ENCODE measurements around the gene CELF1. TPM values are rescaled to one million over a fixed set of nuclear protein-coding genes. Genes with fewer than 3 reads are reported as not detected.

CELF1 gene
- total and polyA plus RNA-seq, 10 of the 15 experiments (the other 5 are each of a cell fraction or from before 2014, with no cell fraction given) = 35.3 to 128 (median 85.7) TPM

DNA sequence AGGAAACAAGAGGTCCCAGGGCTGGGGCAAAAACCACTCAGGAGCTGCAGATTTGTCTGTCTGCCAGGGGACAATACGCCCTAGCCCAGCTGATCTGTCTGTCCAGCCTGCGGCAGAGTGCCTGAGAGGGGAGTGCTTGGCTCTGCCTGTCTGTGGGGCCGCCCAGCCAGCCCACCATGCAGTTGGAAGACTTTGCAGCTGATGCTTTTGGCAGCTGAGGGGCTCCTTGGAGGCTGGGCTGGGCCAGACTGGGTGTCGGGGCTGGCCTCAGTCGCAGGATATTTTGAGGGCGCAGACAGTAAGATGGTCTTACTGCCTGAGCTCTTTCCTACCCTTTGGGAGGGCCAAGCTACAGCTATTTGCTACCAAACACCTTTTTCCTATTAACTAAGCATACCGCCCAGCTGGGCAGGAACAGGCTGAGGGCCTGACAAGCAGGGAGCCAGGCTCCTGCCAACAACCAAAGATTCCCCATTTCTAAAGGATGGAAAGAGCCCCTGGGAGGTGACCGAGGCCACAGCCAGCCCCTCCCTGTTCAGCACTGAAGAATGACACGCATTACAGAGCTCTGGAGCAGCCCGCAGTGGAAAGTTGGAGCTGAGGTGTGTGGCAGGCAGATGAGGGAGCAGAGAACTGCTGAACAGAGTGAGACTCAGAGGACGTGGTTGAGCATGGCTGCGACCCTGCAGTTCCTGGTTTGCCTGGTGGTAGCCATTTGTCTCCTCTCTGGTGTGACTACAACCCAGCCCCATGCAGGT, 33.3 kb upstream of the CELF1 start, which contains the start of gene FAM180B:
FAM180B (plus strand) TSS at position 581 of the 758 bp plus-strand sequence; CDS start at position 672, 91 bp downstream.
- no peaks in the 10 kb centered on the region for H4K20me1 ChIP-seq (ENCODE audit: control insufficient read depth, insufficient read depth)
- DNase-seq (ENCODE audit: low read depth, low spot score) (no peak), ATAC-seq (no peak; the same call in 2 of the 3 replicates), FAIRE-seq (no peak)
- in situ Hi-C loops (cut with MboI) = no loop called here
- H3K36me3 ChIP-seq (ENCODE audit: control insufficient read depth in 2 of 2, insufficient read depth in 2 of 2, low read length in 1 of 2) = peaks cover 7 to 22% of the 10 kb centered on the region in 2 experiments
- H3K27ac ChIP-seq (ENCODE audit: control insufficient read depth, insufficient read depth) = no peak within 1 kb of the TSS
- ChIA-PET POLR2A (no interaction called here), CTCF (no interaction called here), RAD21 (ENCODE audit: unreplicated experiment) (no interaction called here), SMC1A (ENCODE audit: uncharacterized antibody, unreplicated experiment) (interaction anchor here (1.7 kb wide), 1 partner anchor 9 kb away, joined by 4 read pairs; no protein-coding TSS in a partner anchor)
- TF ChIP-seq, protein P1, sequence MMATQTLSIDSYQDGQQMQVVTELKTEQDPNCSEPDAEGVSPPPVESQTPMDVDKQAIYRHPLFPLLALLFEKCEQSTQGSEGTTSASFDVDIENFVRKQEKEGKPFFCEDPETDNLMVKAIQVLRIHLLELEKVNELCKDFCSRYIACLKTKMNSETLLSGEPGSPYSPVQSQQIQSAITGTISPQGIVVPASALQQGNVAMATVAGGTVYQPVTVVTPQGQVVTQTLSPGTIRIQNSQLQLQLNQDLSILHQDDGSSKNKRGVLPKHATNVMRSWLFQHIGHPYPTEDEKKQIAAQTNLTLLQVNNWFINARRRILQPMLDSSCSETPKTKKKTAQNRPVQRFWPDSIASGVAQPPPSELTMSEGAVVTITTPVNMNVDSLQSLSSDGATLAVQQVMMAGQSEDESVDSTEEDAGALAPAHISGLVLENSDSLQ (IDR thresholded peaks at IDR 0.05) = no peak
- TF ChIP-seq CBFB (IDR thresholded peaks at IDR 0.05; ENCODE audit: low read depth) = no peak
- no peak for TF ChIP-seq SUPT20H (IDR thresholded peaks at IDR 0.05; ENCODE audit: borderline replicate concordance, control insufficient read depth, low read depth, low read length)
- TF ChIP-seq BCL11A (IDR thresholded peaks at IDR 0.05; ENCODE audit: low read depth, low read length) = no peak
- no peak for TF ChIP-seq EGR1 (IDR thresholded peaks at IDR 0.05; ENCODE audit: borderline replicate concordance in 1 of 2, low read depth in 2 of 2, low read length in 2 of 2)
- no peak for TF ChIP-seq MTA2 (IDR thresholded peaks at IDR 0.05; ENCODE audit: low read depth)
- no peak for TF ChIP-seq GABPA (IDR thresholded peaks at IDR 0.05; ENCODE audit: low read depth)
- TF ChIP-seq MYC (IDR thresholded peaks at IDR 0.05; ENCODE audit: insufficient read depth, insufficient read length, insufficient replicate concordance, low read length, severe bottlenecking) = no peak
- TF ChIP-seq BHLHE40 (IDR thresholded peaks at IDR 0.05; ENCODE audit: borderline replicate concordance in 1 of 2, low read depth in 2 of 2, low read length in 1 of 2) = no peak
- no peak for TF ChIP-seq MEF2A (IDR thresholded peaks at IDR 0.05; ENCODE audit: insufficient read depth, low read depth, low read length)
- TF ChIP-seq ZZZ3 (IDR thresholded peaks at IDR 0.05; ENCODE audit: control insufficient read depth, insufficient read length, low read depth) = no peak
- no peak for TF ChIP-seq SRF (IDR thresholded peaks at IDR 0.05; ENCODE audit: low read depth in 2 of 2, low read length in 2 of 2)
- TF ChIP-seq, protein P2, sequence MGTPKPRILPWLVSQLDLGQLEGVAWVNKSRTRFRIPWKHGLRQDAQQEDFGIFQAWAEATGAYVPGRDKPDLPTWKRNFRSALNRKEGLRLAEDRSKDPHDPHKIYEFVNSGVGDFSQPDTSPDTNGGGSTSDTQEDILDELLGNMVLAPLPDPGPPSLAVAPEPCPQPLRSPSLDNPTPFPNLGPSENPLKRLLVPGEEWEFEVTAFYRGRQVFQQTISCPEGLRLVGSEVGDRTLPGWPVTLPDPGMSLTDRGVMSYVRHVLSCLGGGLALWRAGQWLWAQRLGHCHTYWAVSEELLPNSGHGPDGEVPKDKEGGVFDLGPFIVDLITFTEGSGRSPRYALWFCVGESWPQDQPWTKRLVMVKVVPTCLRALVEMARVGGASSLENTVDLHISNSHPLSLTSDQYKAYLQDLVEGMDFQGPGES (IDR thresholded peaks at IDR 0.05) = no peak
- no peak within 1 kb of the TSS for H3K4me2 ChIP-seq (ENCODE audit: control insufficient read depth, insufficient read depth)
- no peak within 1 kb of the TSS for H2AFZ ChIP-seq (ENCODE audit: control insufficient read depth, low read depth, low read length)
- intact Hi-C loops (cut with micrococcal nuclease; ENCODE audit: unreplicated experiment) = no loop called here
- H3K9ac ChIP-seq (ENCODE audit: control insufficient read depth, insufficient read depth, low read length) = no peak within 1 kb of the TSS
- H3K4me3 ChIP-seq = no peak within 1 kb of the TSS
- BruUV-seq (replicated peaks) = no TSS peak
- H3K79me2 ChIP-seq (ENCODE audit: control insufficient read depth, insufficient read depth, low read length) = no peaks in the 10 kb centered on the region; the same call in none of the 2 replicates
- H3K27me3 ChIP-seq (replicated peaks in 1 of 2; ENCODE audit: control insufficient read depth in 2 of 2, insufficient read depth in 2 of 2, low read length in 1 of 2) = no peaks in the 10 kb centered on the region
- H3K9me3 ChIP-seq (replicated peaks; ENCODE audit: control insufficient read depth, insufficient read depth, low read length) = no peaks in the 10 kb centered on the region
- 88% methylated on average over 12 of the region's 12 CpGs for WGBS (ENCODE audit: insufficient coverage, insufficient replicate concordance, low lambda C conversion rate, missing lambda C conversion rate)
- no peaks in the 10 kb centered on the region for H3K4me1 ChIP-seq (ENCODE audit: control insufficient read depth, insufficient read depth, low read length)
